Neural crest cell (in vitro differentiated cells): ENCODE results near the gene CCDC40. TPM values are rescaled to one million over a fixed set of nuclear protein-coding genes. Genes with fewer than 3 reads are reported as not detected.

Source experiments
- DNase-seq: peaks from one replicate; pipeline ENCODE4 v3.0.0; 2021; ENCODE audit warnings: low read depth, mixed read lengths, low spot score
- H3K27ac Mint-ChIP-seq: one replicate; pipeline ENCODE4 v1.8.0; 2021; ENCODE audit warnings: mild to moderate bottlenecking, mixed read lengths; ENCODE audit not compliant: unreplicated experiment
- H3K27me3 Mint-ChIP-seq: 2 replicates; pipeline ENCODE4 v1.8.0; 2021; ENCODE audit warnings: low read depth, mild to moderate bottlenecking, mixed read lengths
- H3K36me3 Mint-ChIP-seq: 2 replicates; pipeline ENCODE4 v1.8.0; 2021; ENCODE audit warnings: low read depth, mild to moderate bottlenecking, mixed read lengths
- H3K4me1 Mint-ChIP-seq: 2 replicates; pipeline ENCODE4 v1.8.0; 2021; ENCODE audit warnings: mixed read lengths
- H3K4me3 Mint-ChIP-seq: one replicate; pipeline ENCODE4 v1.8.0; 2021; ENCODE audit warnings: mild to moderate bottlenecking, mixed read lengths
- H3K9me3 Mint-ChIP-seq: 2 replicates; pipeline ENCODE4 v1.8.0; 2021; ENCODE audit warnings: mixed read lengths
- CTCF ChIP-seq: fragments of 200-600 bp; sonication (generic); conservative IDR thresholded peaks from 2 replicates; pipeline ENCODE4 v1.5.0; 2021; ENCODE audit warnings: antibody characterized with exemption, mild to moderate bottlenecking
- total RNA-seq: library from RNA; stranded (reverse); gene quantifications from 2 replicates; pipeline ENCODE4 v1.2.1, GENCODE V29; 2021

CCDC40 gene
- total RNA-seq, 1 donor from 2014 or later = 22.7 TPM

DNA sequence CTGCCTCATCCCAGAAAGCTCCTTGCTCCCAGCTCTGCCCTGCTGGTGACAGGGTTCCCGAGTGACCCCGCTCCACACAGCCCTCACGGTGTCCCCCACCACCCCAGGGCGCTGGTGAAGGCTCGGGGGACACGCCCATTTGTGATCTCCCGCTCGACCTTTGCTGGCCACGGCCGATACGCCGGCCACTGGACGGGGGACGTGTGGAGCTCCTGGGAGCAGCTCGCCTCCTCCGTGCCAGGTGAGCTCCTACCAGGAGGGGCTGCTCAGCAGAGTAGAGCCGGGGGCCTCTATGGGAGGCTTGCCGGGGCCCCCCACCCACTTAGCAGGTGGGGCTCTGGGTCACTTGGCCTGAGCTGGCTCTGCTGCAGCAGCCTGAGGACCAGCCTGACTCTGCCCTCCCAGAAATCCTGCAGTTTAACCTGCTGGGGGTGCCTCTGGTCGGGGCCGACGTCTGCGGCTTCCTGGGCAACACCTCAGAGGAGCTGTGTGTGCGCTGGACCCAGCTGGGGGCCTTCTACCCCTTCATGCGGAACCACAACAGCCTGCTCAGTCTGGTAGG, 76.1 kb downstream of the CCDC40 start:
- no peaks in the 10 kb centered on the region for H3K9me3 Mint-ChIP-seq
- H3K27ac Mint-ChIP-seq = no peak overlapping the region
- H3K4me1 Mint-ChIP-seq = peaks cover 10% of the 10 kb centered on the region
- H3K27me3 Mint-ChIP-seq = no peaks in the 10 kb centered on the region
- DNase-seq = no peak
- H3K4me3 Mint-ChIP-seq = no peak overlapping the region
- no peak for TF ChIP-seq CTCF
- peaks cover 4% of the 10 kb centered on the region for H3K36me3 Mint-ChIP-seq

- H3K36me3 Mint-ChIP-seq = peaks cover 4% of the 10 kb centered on the region
- H3K4me1 Mint-ChIP-seq = peaks cover 10% of the 10 kb centered on the region
- no peak for TF ChIP-seq CTCF
- DNase-seq = no peak
- no peak overlapping the region for H3K27ac Mint-ChIP-seq
- no peaks in the 10 kb centered on the region for H3K9me3 Mint-ChIP-seq
- H3K4me3 Mint-ChIP-seq = no peak overlapping the region
- H3K27me3 Mint-ChIP-seq = no peaks in the 10 kb centered on the region
Observed at GRCh38 chr17:80113033-80113484, 76.6 kb downstream of the CCDC40 start.

- no peaks in the 10 kb centered on the region for H3K27me3 Mint-ChIP-seq
- no peak overlapping the region for H3K4me3 Mint-ChIP-seq
- TF ChIP-seq CTCF = no peak
- H3K4me1 Mint-ChIP-seq = peaks cover 10% of the 10 kb centered on the region
- H3K9me3 Mint-ChIP-seq = no peaks in the 10 kb centered on the region
- DNase-seq = no peak
- peaks cover 4% of the 10 kb centered on the region for H3K36me3 Mint-ChIP-seq
- H3K27ac Mint-ChIP-seq = no peak overlapping the region
Observed at GRCh38 chr17:80114758-80115157, 78.3 kb downstream of the CCDC40 start.

DNA sequence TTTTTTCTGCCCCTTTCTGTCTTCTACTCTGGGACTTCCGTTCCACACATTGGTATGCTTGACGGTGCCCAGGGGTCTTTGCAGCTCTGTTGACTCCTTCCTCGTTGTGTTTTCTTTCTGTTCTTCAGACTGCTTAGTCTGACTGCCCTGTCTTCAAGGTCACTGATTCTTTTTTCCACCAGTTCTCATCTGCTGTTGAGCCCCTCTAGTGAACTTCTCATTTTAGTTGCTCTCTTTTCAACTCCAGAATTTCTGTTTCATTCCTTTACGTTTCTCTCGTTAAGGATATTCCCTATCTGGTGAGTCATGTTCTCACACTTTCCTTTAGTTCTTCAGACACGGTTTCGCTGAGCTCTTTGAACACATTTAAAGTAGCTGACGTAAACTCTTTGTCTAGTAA, 78.7 kb downstream of the CCDC40 start:
- peaks cover 4% of the 10 kb centered on the region for H3K36me3 Mint-ChIP-seq
- no peak overlapping the region for H3K4me3 Mint-ChIP-seq
- no peaks in the 10 kb centered on the region for H3K9me3 Mint-ChIP-seq
- peaks cover 10% of the 10 kb centered on the region for H3K4me1 Mint-ChIP-seq
- no peak for DNase-seq
- H3K27me3 Mint-ChIP-seq = no peaks in the 10 kb centered on the region
- TF ChIP-seq CTCF = no peak
- H3K27ac Mint-ChIP-seq = no peak overlapping the region

DNA sequence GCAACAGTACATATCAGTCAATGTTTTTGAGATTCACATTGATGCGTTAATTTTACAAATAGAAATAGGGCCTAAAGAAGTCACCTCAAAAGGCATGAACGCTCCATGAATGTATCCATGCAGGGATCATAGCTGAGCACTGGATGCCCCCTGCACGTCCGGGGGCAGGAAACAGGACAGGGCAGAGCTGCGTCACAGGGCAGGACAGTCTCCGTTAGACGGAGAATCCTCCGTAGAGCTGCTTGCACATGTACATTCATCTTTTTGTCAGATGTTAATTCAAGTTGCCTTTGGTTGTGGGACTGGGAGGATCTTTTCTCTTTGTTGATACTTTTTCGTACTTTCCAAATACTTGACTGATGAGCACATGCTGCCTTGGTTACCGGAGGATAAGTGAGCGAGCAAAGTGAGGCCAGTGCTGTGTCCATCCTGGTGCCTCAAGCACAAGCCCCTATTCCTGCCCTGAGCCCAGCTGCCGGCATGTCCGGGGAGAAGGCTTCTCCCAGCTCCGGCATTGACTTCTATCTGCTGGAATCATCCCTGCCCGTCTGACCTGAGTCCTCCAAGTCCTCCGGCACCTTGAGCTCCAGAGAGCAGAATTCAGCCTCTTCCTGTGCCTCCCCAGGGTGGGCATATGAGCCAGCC, 80.0 kb downstream of the CCDC40 start:
- TF ChIP-seq CTCF = no peak
- DNase-seq = no peak
- Mint-ChIP-seq H3K27ac (no peak overlapping the region), H3K9me3 (no peaks in the 10 kb centered on the region), H3K36me3 (peaks cover 4% of the 10 kb centered on the region), H3K4me3 (no peak overlapping the region), H3K4me1 (peaks cover 10% of the 10 kb centered on the region), H3K27me3 (no peaks in the 10 kb centered on the region)
